Calu3 (cell line): ENCODE measurements around the gene PCOLCE2. TPM values are rescaled to one million over a fixed set of nuclear protein-coding genes. Genes with fewer than 3 reads are reported as not detected.

Experiments
- BruUV-seq: library from RNA; stranded (reverse); fragments of 400-500 nt; replicated peaks from 2 replicates; lab custom pipeline; 2021; lab: Mats Ljungman, UMichigan
- CTCF ChIA-PET: fragments of 300-600 bp; sonication (Branson Sonifier 250); formaldehyde crosslinking; loops from one replicate; lab custom pipeline; 2022; ENCODE audit warnings: antibody characterized with exemption; lab: Charles Lee
- DNase-seq: peaks from one replicate; pipeline ENCODE4 v3.0.0; 2022
- H3K27ac Mint-ChIP-seq: one replicate; pipeline ENCODE4 v1.8.0; 2022; ENCODE audit warnings: mixed read lengths; ENCODE audit not compliant: unreplicated experiment
- H3K27me3 Mint-ChIP-seq: one replicate; pipeline ENCODE4 v1.8.0; 2022; ENCODE audit warnings: mixed read lengths; ENCODE audit not compliant: unreplicated experiment
- H3K36me3 Mint-ChIP-seq: one replicate; pipeline ENCODE4 v1.8.0; 2022; ENCODE audit warnings: mild to moderate bottlenecking, moderate library complexity, mixed read lengths; ENCODE audit not compliant: insufficient read depth, unreplicated experiment
- H3K4me1 Mint-ChIP-seq: one replicate; pipeline ENCODE4 v1.8.0; 2022; ENCODE audit warnings: mild to moderate bottlenecking, low read depth, mixed read lengths; ENCODE audit not compliant: unreplicated experiment
- H3K4me3 Mint-ChIP-seq: one replicate; pipeline ENCODE4 v1.8.0; 2022; ENCODE audit warnings: mild to moderate bottlenecking, low read depth, moderate library complexity, mixed read lengths; ENCODE audit not compliant: unreplicated experiment
- H3K9me3 Mint-ChIP-seq: one replicate; pipeline ENCODE4 v1.8.0; 2022; ENCODE audit warnings: low read depth, mixed read lengths; ENCODE audit not compliant: unreplicated experiment
- CTCF ChIP-seq: fragments of 200-600 bp; IDR thresholded peaks from one replicate; pipeline ENCODE4 v1.8.0; 2022; ENCODE audit warnings: antibody characterized with exemption; ENCODE audit not compliant: unreplicated experiment
- intact Hi-C: fragments of 100-400 bp; cut with micrococcal nuclease; formaldehyde crosslinking; loops from one replicate; pipeline ENCODE4 v1.10.0; 2022; ENCODE audit not compliant: unreplicated experiment
- total RNA-seq: library from RNA; stranded (reverse); gene quantifications from 2 replicates; pipeline ENCODE4 v1.2.3, GENCODE V29; 2022

Gene PCOLCE2
- total RNA-seq, 1 experiment from 2014 or later, result 9.6 TPM

- Mint-ChIP-seq H3K36me3 (no peaks in the 10 kb centered on the region), H3K27me3 (no peaks in the 10 kb centered on the region), H3K27ac (no peak overlapping the region), H3K4me3 (no peak overlapping the region), H3K9me3 (no peaks in the 10 kb centered on the region), H3K4me1 (no peaks in the 10 kb centered on the region)
- DNase-seq, result no peak
- TF ChIP-seq CTCF, result no peak
- intact Hi-C loops, result no loop called here
- BruUV-seq, result no TSS peak
- CTCF ChIA-PET, result interaction anchor here (0.6 to 0.8 kb wide), 2 partner anchors 210 to 234 kb away, joined by 3 to 4 read pairs; no protein-coding TSS in a partner anchor
Measured at GRCh38 chr3:142818651-142819050, 70.2 kb downstream of the PCOLCE2 start.

GRCh38 chr3:142817897-142818296 lies 71.0 kb downstream of the PCOLCE2 start:
- H3K4me3 Mint-ChIP-seq, result no peak overlapping the region
- no TSS peak for BruUV-seq
- no peaks in the 10 kb centered on the region for H3K36me3 Mint-ChIP-seq
- TF ChIP-seq CTCF, result no peak
- no peak overlapping the region for H3K27ac Mint-ChIP-seq
- no peaks in the 10 kb centered on the region for H3K27me3 Mint-ChIP-seq
- no peaks in the 10 kb centered on the region for H3K9me3 Mint-ChIP-seq
- CTCF ChIA-PET, result interaction anchor here (0.6 to 0.8 kb wide), 2 partner anchors 209 to 235 kb away, joined by 3 to 4 read pairs; no protein-coding TSS in a partner anchor
- DNase-seq, result no peak
- no peaks in the 10 kb centered on the region for H3K4me1 Mint-ChIP-seq
- intact Hi-C loops, result no loop called here

- Mint-ChIP-seq H3K9me3 (no peaks in the 10 kb centered on the region), H3K4me3 (no peak overlapping the region), H3K27me3 (no peaks in the 10 kb centered on the region), H3K4me1 (no peaks in the 10 kb centered on the region), H3K27ac (no peak overlapping the region), H3K36me3 (no peaks in the 10 kb centered on the region)
- CTCF ChIA-PET, result no interaction called here
- intact Hi-C loops, result no loop called here
- TF ChIP-seq CTCF, result no peak
- no peak for DNase-seq
- BruUV-seq, result no TSS peak
Measured at GRCh38 chr3:142817356-142817755, 71.5 kb downstream of the PCOLCE2 start.

- Mint-ChIP-seq H3K27ac (no peak overlapping the region), H3K4me1 (no peaks in the 10 kb centered on the region), H3K27me3 (no peaks in the 10 kb centered on the region), H3K36me3 (no peaks in the 10 kb centered on the region), H3K9me3 (no peaks in the 10 kb centered on the region), H3K4me3 (no peak overlapping the region)
- TF ChIP-seq CTCF, result no peak
- DNase-seq, result no peak
- no TSS peak for BruUV-seq
- intact Hi-C loops, result no loop called here
- CTCF ChIA-PET, result no interaction called here
Measured at GRCh38 chr3:142815803-142816202, 73.1 kb downstream of the PCOLCE2 start.
